SK-N-SH (cell line): ENCODE data around the gene KIF3C. TPM values are rescaled to one million over a fixed set of nuclear protein-coding genes. Genes with fewer than 3 reads are reported as not detected.
"Not testable (repeated sequence)": the region's sequence is repeated elsewhere in the genome, so short reads cannot be mapped to it uniquely, and the experiment has no call there.

Experiments
- CTCF ChIA-PET: fragments of 300-600, 350-600 bp; formaldehyde crosslinking; extraction: SDS; loops from one replicate; lab custom pipeline; 2021; lab: Yijun Ruan, JAX
- POLR2A ChIA-PET: fragments of 350-600 bp; sonication (Branson Sonifier 250); formaldehyde crosslinking; extraction: SDS; loops from one replicate; lab custom pipeline; 2020; ENCODE audit warnings: antibody characterized with exemption, inconsistent platforms; lab: Yijun Ruan, JAX
- DNase-seq: peaks from one replicate; pipeline ENCODE4 v3.0.0; 2012
- H2AFZ ChIP-seq: fragments of 200-600 bp; sonication (generic); 2 replicates; pipeline ENCODE4 v1.8.1; 2016; ENCODE audit warnings: antibody characterized with exemption, mild to moderate bottlenecking, low read depth
- H3F3A ChIP-seq: fragments of 200-600 bp; sonication (generic); replicated peaks from 2 replicates; pipeline ENCODE3; 2016; ENCODE audit warnings: antibody characterized with exemption, mild to moderate bottlenecking; ENCODE audit not compliant: insufficient read depth
- H3K27ac ChIP-seq, 2 experiments: fragments of 200-500 bp in 1 of 2; fragments of 200-600 bp in 1 of 2; sonication (Bioruptor generic) in 1 of 2; sonication (generic), shearing (Covaris generic) in 1 of 2; 2 replicates each; pipeline versions ENCODE4 v1.5.1 to v1.6.1; 2014 to 2016; ENCODE audit warnings: low read depth in 2 of 2, inconsistent platforms in 1 of 2, low read length in 1 of 2, mild to moderate bottlenecking in 1 of 2, mixed read lengths in 1 of 2
- H3K27me3 ChIP-seq: fragments of 200-600 bp; sonication (generic), shearing (Covaris generic); 2 replicates; pipeline ENCODE4 v1.6.1; 2016; ENCODE audit warnings: mixed run types; ENCODE audit not compliant: insufficient read depth
- H3K36me3 ChIP-seq, 2 experiments: fragments of 200-500 bp in 1 of 2; fragments of 200-600 bp in 1 of 2; sonication (Bioruptor generic) in 1 of 2; sonication (generic) in 1 of 2; replicated peaks in 1 of 2; 2 replicates each; pipeline versions ENCODE3 to v1.5.1; 2014 to 2016; ENCODE audit warnings: low read length in 1 of 2, mild to moderate bottlenecking in 1 of 2; ENCODE audit not compliant: insufficient read depth in 2 of 2, control insufficient read depth in 1 of 2
- H3K4me1 ChIP-seq, 2 experiments: fragments of 200-500 bp in 1 of 2; fragments of 200-600 bp in 1 of 2; sonication (Bioruptor generic) in 1 of 2; sonication (generic), shearing (Covaris generic) in 1 of 2; 2 replicates each; pipeline versions ENCODE4 v1.5.1 to v1.6.1; 2014 to 2016; ENCODE audit warnings: low read depth in 1 of 2, low read length in 1 of 2, mixed run types in 1 of 2; ENCODE audit not compliant: insufficient read depth in 2 of 2, control insufficient read depth in 1 of 2
- H3K4me2 ChIP-seq: fragments of 200-600 bp; sonication (generic), shearing (Covaris generic); 2 replicates; pipeline ENCODE4 v1.6.1; 2017; ENCODE audit warnings: mixed run types
- H3K4me3 ChIP-seq, 2 experiments: fragments of 200-500 bp in 1 of 2; fragments of 200-600 bp in 1 of 2; sonication (Bioruptor generic) in 1 of 2; sonication (generic), shearing (Covaris generic) in 1 of 2; 2 replicates each; pipeline versions ENCODE4 v1.5.1 to v1.8.1; 2014 to 2016; ENCODE audit warnings: low read depth in 2 of 2, inconsistent platforms in 1 of 2, low read length in 1 of 2, mild to moderate bottlenecking in 1 of 2, mixed read lengths in 1 of 2, moderate library complexity in 1 of 2
- H3K79me2 ChIP-seq: fragments of 200-600 bp; sonication (generic); 2 replicates; pipeline ENCODE4 v1.8.1; 2017; ENCODE audit warnings: mild to moderate bottlenecking; ENCODE audit not compliant: insufficient read depth
- H3K9ac ChIP-seq: fragments of 200-600 bp; sonication (generic); 2 replicates; pipeline ENCODE4 v1.6.1; 2017; ENCODE audit warnings: mixed run types
- H3K9me2 ChIP-seq: fragments of 200-600 bp; sonication (generic); 2 replicates; pipeline ENCODE4 v1.6.1; 2017; ENCODE audit warnings: mixed run types
- H3K9me3 ChIP-seq: fragments of 200-600 bp; sonication (generic); 2 replicates; pipeline ENCODE4 v1.6.1; 2017; ENCODE audit warnings: mixed run types, mild to moderate bottlenecking, moderate library complexity
- H4K20me1 ChIP-seq: fragments of 200-600 bp; sonication (generic); 2 replicates; pipeline ENCODE4 v1.6.1; 2017; ENCODE audit warnings: mild to moderate bottlenecking, mixed run types; ENCODE audit not compliant: insufficient read depth
- CTCF ChIP-seq: fragments of 200-600 bp; sonication (generic); IDR thresholded peaks from 2 replicates; pipeline ENCODE4 v1.6.1; 2017; ENCODE audit warnings: antibody characterized with exemption, mild to moderate bottlenecking, moderate library complexity
- ELF1 ChIP-seq: IDR thresholded peaks from 2 replicates; pipeline ENCODE4 v1.4.0; 2012
- EP300 ChIP-seq, 2 experiments: IDR thresholded peaks; 2 replicates each; pipeline versions ENCODE4 v1.4.0 to v1.6.1; 2012; ENCODE audit warnings: borderline replicate concordance in 1 of 2, low read depth in 1 of 2, low read length in 1 of 2
- FOSL2 ChIP-seq: IDR thresholded peaks from 2 replicates; pipeline ENCODE4 v1.4.0; 2012; ENCODE audit warnings: low read depth, mild to moderate bottlenecking, moderate library complexity, borderline replicate concordance
- FOXJ3 ChIP-seq: sonication (generic); formaldehyde crosslinking; IDR thresholded peaks from 2 replicates; pipeline ENCODE4 v1.5.1; 2020; ENCODE audit warnings: mild to moderate bottlenecking, missing genetic modification reagents
- GABPA ChIP-seq: IDR thresholded peaks from 2 replicates; pipeline ENCODE4 v1.4.0; 2012; ENCODE audit warnings: low read depth, mild to moderate bottlenecking
- JUND ChIP-seq: IDR thresholded peaks from 2 replicates; pipeline ENCODE4 v1.4.0; 2012
- MAX ChIP-seq: IDR thresholded peaks from 2 replicates; pipeline ENCODE4 v1.4.0; 2012; ENCODE audit warnings: low read depth
- MEF2A ChIP-seq: IDR thresholded peaks from 2 replicates; pipeline ENCODE4 v1.4.0; 2012; ENCODE audit warnings: low read depth, borderline replicate concordance
- MXI1 ChIP-seq: IDR thresholded peaks from 2 replicates; pipeline ENCODE4 v1.6.1; 2012; ENCODE audit warnings: mild to moderate bottlenecking, low read depth, low read length, improper control_type of control experiment
- PBX3 ChIP-seq: IDR thresholded peaks from 2 replicates; pipeline ENCODE4; 2012
- REST ChIP-seq: IDR thresholded peaks from 2 replicates; pipeline ENCODE4 v1.6.1; 2012; ENCODE audit warnings: mild to moderate bottlenecking, low read depth, low read length, moderate library complexity
- RFX5 ChIP-seq: IDR thresholded peaks from 2 replicates; pipeline ENCODE4 v1.6.1; 2012; ENCODE audit warnings: mild to moderate bottlenecking, improper control_type of control experiment, low read length
- RXRA ChIP-seq: IDR thresholded peaks from 2 replicates; pipeline ENCODE4 v1.4.0; 2012; ENCODE audit warnings: low read depth, mild to moderate bottlenecking, borderline replicate concordance
- SMC3 ChIP-seq: IDR thresholded peaks from 2 replicates; pipeline ENCODE4 v1.6.1; 2012; ENCODE audit warnings: low read depth, low read length, improper control_type of control experiment
- USF2 ChIP-seq: fragments of 150-350 bp; IDR thresholded peaks from 2 replicates; pipeline ENCODE4 v1.6.1; 2017; ENCODE audit warnings: antibody characterized with exemption, low read length, low read depth, borderline replicate concordance
- ZBTB33 ChIP-seq: IDR thresholded peaks from 2 replicates; pipeline ENCODE4 v1.4.0; 2012; ENCODE audit warnings: low read depth, borderline replicate concordance
- WGBS: methylation state at CpG from one replicate; pipeline ENCODE4 v1.1.6; 2017; ENCODE audit warnings: low lambda C conversion rate; 5-methylcytosine and 5-hydroxymethylcytosine counted together
- polyA plus RNA-seq, 3 experiments: library from polyadenylated mRNA; depleted of rRNA; stranded (reverse); fragments of >200 nt; gene quantifications; 2 replicates each; pipeline ENCODE4 v1.2.3, GENCODE V29; 2012

KIF3C gene
- polyA plus RNA-seq, 1 of the 3 experiments (the other 2 are of a cell fraction) = 29.5 TPM

- H3K27ac ChIP-seq, H3K4me2 ChIP-seq, H3K27me3 ChIP-seq, H3K4me3 ChIP-seq, H3K9me3 ChIP-seq, H3K79me2 ChIP-seq, POLR2A ChIA-PET, DNase-seq, H3K36me3 ChIP-seq, H4K20me1 ChIP-seq, H3K9ac ChIP-seq, H3K9me2 ChIP-seq: not testable (repeated sequence)
- whole genome bisulfite sequencing = 97% methylated on average over 13 of the region's 13 CpGs
- H3F3A ChIP-seq = peaks cover 33% of the 10 kb centered on the region
- peak overlapping the region; percentile 69; the same call in 1 of the 2 replicates for H2AFZ ChIP-seq
- CTCF ChIA-PET = interaction anchor here (2.3 kb wide), 1 partner anchor 7 kb away, joined by 13 read pairs; no protein-coding TSS in a partner anchor
- H3K4me1 ChIP-seq = peaks cover 6 to 21% of the 10 kb centered on the region in 2 experiments; a peak in 3 of 4 replicates
These were observed 16.6 kb upstream of the KIF3C start for GRCh38 chr2:25998816-25999383.

- no peak overlapping the region for H2AFZ ChIP-seq
- no peak overlapping the region for H3K27ac ChIP-seq
- H3K79me2 ChIP-seq = no peaks in the 10 kb centered on the region
- H3F3A ChIP-seq = peaks cover 33% of the 10 kb centered on the region
- no peaks in the 10 kb centered on the region for H3K36me3 ChIP-seq
- H3K4me2 ChIP-seq = no peak overlapping the region
- no peak overlapping the region for H3K4me3 ChIP-seq
- 90% methylated on average over 1 of the region's 1 CpG for WGBS
- ChIA-PET POLR2A (no interaction called here), CTCF (no interaction called here)
- H3K9ac ChIP-seq = no peak overlapping the region
- H3K9me3 ChIP-seq = no peaks in the 10 kb centered on the region
- no peaks in the 10 kb centered on the region for H3K9me2 ChIP-seq
- no peaks in the 10 kb centered on the region for H3K27me3 ChIP-seq
- peaks cover 3 to 19% of the 10 kb centered on the region in 2 experiments; a peak in 3 of 4 replicates for H3K4me1 ChIP-seq
- DNase-seq = no peak
- no peaks in the 10 kb centered on the region for H4K20me1 ChIP-seq
- no peak for TF ChIP-seq PBX3
- no peak for TF ChIP-seq JUND
- no peak for TF ChIP-seq ELF1
- TF ChIP-seq FOXJ3 (CRISPR knock-in tag) = no peak
- no peak for TF ChIP-seq MAX
- TF ChIP-seq FOSL2 = no peak
- TF ChIP-seq SMC3 = no peak
- no peak for TF ChIP-seq GABPA
- TF ChIP-seq USF2 = no peak
- no peak for TF ChIP-seq MEF2A
- TF ChIP-seq RXRA = no peak
- TF ChIP-seq RFX5 = no peak
- TF ChIP-seq REST = no peak
- no peak for TF ChIP-seq ZBTB33
- TF ChIP-seq MXI1 = no peak
- TF ChIP-seq EP300 (IDR thresholded peaks at IDR 0.05; ENCODE audit: borderline replicate concordance in 1 of 2, low read depth in 1 of 2, low read length in 1 of 2) = no peak
- TF ChIP-seq CTCF = no peak
These were observed 14.5 kb upstream of the KIF3C start for GRCh38 chr2:25996844-25997243.
